GM12878 (cell line): ENCODE data around the gene PLXND1. TPM values are rescaled to one million over a fixed set of nuclear protein-coding genes. Genes with fewer than 3 reads are reported as not detected.

Experiments
- BCL11A ChIP-seq: IDR thresholded peaks from 2 replicates; pipeline ENCODE4 v1.6.1; 2011; ENCODE audit warnings: low read depth, low read length
- BHLHE40 ChIP-seq, 2 experiments: fragments of 450-650 bp in 1 of 2; IDR thresholded peaks; 2 replicates each; pipeline ENCODE4 v1.6.1; 2011 to 2017; ENCODE audit warnings: low read depth in 2 of 2, borderline replicate concordance in 1 of 2, improper control_type of control experiment in 1 of 2, low read length in 1 of 2, mild to moderate bottlenecking in 1 of 2
- CTCF ChIP-seq, 3 experiments: IDR thresholded peaks in 2 of 3; conservative IDR thresholded peaks in 1 of 3; 2 replicates each; pipeline ENCODE4 v1.5.1; 2011; ENCODE audit warnings: low read depth in 3 of 3, low read length in 3 of 3, mild to moderate bottlenecking in 3 of 3, control low read depth in 2 of 3, moderate library complexity in 2 of 3, inconsistent platforms in 1 of 3, mixed read lengths in 1 of 3; ENCODE audit not compliant: control insufficient read depth in 2 of 3, insufficient read depth in 1 of 3; ENCODE audit errors: extremely low read depth in 1 of 3
- E4F1 ChIP-seq: fragments of 450-650 bp; IDR thresholded peaks from 2 replicates; pipeline ENCODE4 v1.6.1; 2018; ENCODE audit warnings: borderline replicate concordance, mild to moderate bottlenecking; ENCODE audit not compliant: partially characterized antibody
- ELK1 ChIP-seq: IDR thresholded peaks from 2 replicates; pipeline ENCODE4 v1.6.1; 2012; ENCODE audit warnings: low read depth, low read length, improper control_type of control experiment
- GABPA ChIP-seq: IDR thresholded peaks from 2 replicates; pipeline ENCODE4 v1.6.1; 2014; ENCODE audit warnings: antibody characterized with exemption, low read depth, mild to moderate bottlenecking, inconsistent platforms
- IKZF1 ChIP-seq: fragments of 450-650 bp; conservative IDR thresholded peaks from 2 replicates; pipeline ENCODE4 v1.6.1; 2017; ENCODE audit warnings: antibody characterized with exemption, mild to moderate bottlenecking
- IRF3 ChIP-seq: fragments of 450-650 bp; IDR thresholded peaks from 2 replicates; pipeline ENCODE4 v1.6.1; 2014; ENCODE audit warnings: mild to moderate bottlenecking
- LARP7 ChIP-seq: fragments of 450-650 bp; IDR thresholded peaks from 2 replicates; pipeline ENCODE4 v1.6.1; 2017; ENCODE audit warnings: mild to moderate bottlenecking
- NR2C1 ChIP-seq: fragments of 450-650 bp; IDR thresholded peaks from 2 replicates; pipeline ENCODE4 v1.6.1; 2017; ENCODE audit warnings: antibody characterized with exemption, mild to moderate bottlenecking, moderate library complexity
- POLR2A ChIP-seq: IDR thresholded peaks from 2 replicates; pipeline ENCODE4 v1.6.1; 2011; ENCODE audit warnings: low read depth, mild to moderate bottlenecking, low read length
- POLR2AphosphoS5 ChIP-seq: IDR thresholded peaks from 2 replicates; pipeline ENCODE4 v1.6.1; 2011; ENCODE audit warnings: mild to moderate bottlenecking, low read length, inconsistent platforms
- POU2F2 ChIP-seq: IDR thresholded peaks from 3 replicates; pipeline ENCODE4 v1.6.1; 2011; ENCODE audit warnings: low read depth, mild to moderate bottlenecking, low read length, borderline replicate concordance
- RUNX3 ChIP-seq: IDR thresholded peaks from 2 replicates; pipeline ENCODE4 v1.6.1; 2012; ENCODE audit warnings: low read length, inconsistent platforms
- SMAD5 ChIP-seq: IDR thresholded peaks from 2 replicates; pipeline ENCODE4 v1.6.1; 2016; ENCODE audit warnings: antibody characterized with exemption, low read depth
- SREBF1 ChIP-seq: IDR thresholded peaks from 2 replicates; pipeline ENCODE4 v1.6.1; 2012; ENCODE audit warnings: mild to moderate bottlenecking, low read length
- TAF1 ChIP-seq: IDR thresholded peaks from 2 replicates; pipeline ENCODE4 v1.6.1; 2011; ENCODE audit warnings: mild to moderate bottlenecking, low read depth, low read length, borderline replicate concordance
- YBX1 ChIP-seq: fragments of 450-650 bp; IDR thresholded peaks from 2 replicates; pipeline ENCODE4 v1.6.1; 2016; ENCODE audit warnings: antibody characterized with exemption
- YY1 ChIP-seq: IDR thresholded peaks from 2 replicates; pipeline ENCODE4 v1.6.1; 2011; ENCODE audit warnings: low read depth, mild to moderate bottlenecking, low read length
- ZBTB11 ChIP-seq: fragments of 450-650 bp; formaldehyde crosslinking; IDR thresholded peaks from 2 replicates; pipeline ENCODE4 v1.5.0; 2022; ENCODE audit warnings: mild to moderate bottlenecking, missing genetic modification characterization
- polyA plus RNA-seq, 11 experiments: library from polyadenylated mRNA; depleted of rRNA in 4 of 11; unstranded in 6 of 11; stranded (reverse) in 5 of 11; fragments of >200 nt; fragmentation: Nextera tagmentation in 4 of 11; fragmentation: Illumina TruSeq in 1 of 11; extraction: Ambion mirVana in 4 of 11; extraction: Trizol in 1 of 11; gene quantifications; 1 replicate in 1 of 11; 2 replicates in 10 of 11; pipeline versions ENCODE4 v1.2.1 to v1.2.3, GENCODE V29; 2011 to 2016; ENCODE audit warnings: inconsistent platforms in 2 of 11, missing spikeins in 2 of 11, low read depth in 1 of 11
- total RNA-seq, 4 experiments: library from RNA; depleted of rRNA in 3 of 4; stranded (reverse); fragments of >200 nt in 3 of 4; fragmentation: Illumina TruSeq in 1 of 4; extraction: Trizol in 1 of 4; gene quantifications; 2 replicates each; pipeline versions ENCODE4 v1.2.1 to v1.2.3, GENCODE V29; 2013 to 2021

The PLXND1 gene
- total and polyA plus RNA-seq, 10 of the 15 experiments (the other 5 are each of a cell fraction or from before 2014, with no cell fraction given) = 0.01 to 2.3 (median 0.72) TPM; not detected in 7

GRCh38 chr3:129626744-129627349, 20.4 kb upstream of the PLXND1 start (continued):
- TF ChIP-seq YBX1 (no peak), E4F1 (no peak), TAF1 (peak; percentile 61; the same call in 1 of the 2 replicates), IKZF1 (peak; percentile 65), POLR2A (peak; percentile 88), SMAD5 (0 out of 2 replicates have a peak, but pooled peaks have one; percentile 33), LARP7 (peak; percentile 91), CTCF (IDR thresholded peaks at IDR 0.05 in 2 of 3, conservative IDR thresholded peaks at IDR 0.05 in 1 of 3; ENCODE audit: control insufficient read depth in 2 of 3, extremely low read depth in 1 of 3, insufficient read depth in 1 of 3, low read depth in 3 of 3, low read length in 3 of 3) (peak in 2 of 3 experiments; percentile 20; a peak in 2 of 6 replicates), BHLHE40 (IDR thresholded peaks at IDR 0.05; ENCODE audit: borderline replicate concordance in 1 of 2, low read depth in 2 of 2, low read length in 1 of 2) (peak in 1 of 2 experiments; percentile 74; a peak in 1 of 4 replicates), SREBF1 (no peak), YY1 (no peak), ZBTB11 (CRISPR knock-in tag) (peak; percentile 73), POLR2AphosphoS5 (peak; percentile 66; the same call in 1 of the 2 replicates), BCL11A (no peak), ELK1 (peak; percentile 42; the same call in 1 of the 2 replicates), GABPA (peak; percentile 86), POU2F2 (0 out of 3 replicates have a peak, but pooled peaks have one; percentile 31), IRF3 (no peak), NR2C1 (no peak), RUNX3 (peak; percentile 39; the same call in 1 of the 2 replicates)
